ENCODE data around the gene CEP162. TPM values are rescaled to one million over a fixed set of nuclear protein-coding genes. Genes with fewer than 3 reads are reported as not detected.

The CEP162 gene
- total RNA-seq, 4 donors from 2014 or later = 3.6 to 7.1 (median 5.2) TPM

DNA sequence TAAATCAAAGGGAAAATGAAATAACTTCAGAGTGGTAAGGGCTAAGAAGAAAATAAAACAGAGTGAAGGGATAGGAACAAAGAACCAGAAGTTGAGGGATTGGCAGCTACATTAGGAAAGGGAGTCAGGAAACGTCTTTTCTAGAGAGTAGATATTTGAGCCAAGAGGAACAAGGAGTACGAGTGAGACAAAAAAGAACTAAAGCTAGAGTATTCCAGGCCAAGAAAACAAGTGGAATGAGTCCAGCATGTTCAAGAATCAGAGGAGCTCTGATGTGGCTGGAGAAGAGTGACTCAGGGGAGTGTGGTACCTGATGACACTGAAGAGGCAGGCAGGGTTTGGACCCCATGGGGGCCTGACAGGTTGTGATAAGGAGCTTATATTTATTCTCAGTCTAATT, 66.3 kb downstream of the CEP162 start:
- TF ChIP-seq POLR2A (IDR thresholded peaks at IDR 0.05) = no peak
- TF ChIP-seq, protein P1, sequence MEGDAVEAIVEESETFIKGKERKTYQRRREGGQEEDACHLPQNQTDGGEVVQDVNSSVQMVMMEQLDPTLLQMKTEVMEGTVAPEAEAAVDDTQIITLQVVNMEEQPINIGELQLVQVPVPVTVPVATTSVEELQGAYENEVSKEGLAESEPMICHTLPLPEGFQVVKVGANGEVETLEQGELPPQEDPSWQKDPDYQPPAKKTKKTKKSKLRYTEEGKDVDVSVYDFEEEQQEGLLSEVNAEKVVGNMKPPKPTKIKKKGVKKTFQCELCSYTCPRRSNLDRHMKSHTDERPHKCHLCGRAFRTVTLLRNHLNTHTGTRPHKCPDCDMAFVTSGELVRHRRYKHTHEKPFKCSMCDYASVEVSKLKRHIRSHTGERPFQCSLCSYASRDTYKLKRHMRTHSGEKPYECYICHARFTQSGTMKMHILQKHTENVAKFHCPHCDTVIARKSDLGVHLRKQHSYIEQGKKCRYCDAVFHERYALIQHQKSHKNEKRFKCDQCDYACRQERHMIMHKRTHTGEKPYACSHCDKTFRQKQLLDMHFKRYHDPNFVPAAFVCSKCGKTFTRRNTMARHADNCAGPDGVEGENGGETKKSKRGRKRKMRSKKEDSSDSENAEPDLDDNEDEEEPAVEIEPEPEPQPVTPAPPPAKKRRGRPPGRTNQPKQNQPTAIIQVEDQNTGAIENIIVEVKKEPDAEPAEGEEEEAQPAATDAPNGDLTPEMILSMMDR (IDR thresholded peaks at IDR 0.05) = no peak
- intact Hi-C loops (cut with DNase I; ENCODE audit: low total_unique reads) = loop anchor here (5.0 kb wide), 1 partner anchor 656 kb away; no protein-coding TSS in a partner anchor
- no peak overlapping the region for H3K4me3 ChIP-seq (ENCODE audit: low read depth, poor library complexity, severe bottlenecking)
- no peak for DNase-seq (ENCODE audit: low spot score in 2 of 2)
- 33 to 48% methylated on average over 2 of the region's 2 CpGs for WGBS, 2 donors

DNA sequence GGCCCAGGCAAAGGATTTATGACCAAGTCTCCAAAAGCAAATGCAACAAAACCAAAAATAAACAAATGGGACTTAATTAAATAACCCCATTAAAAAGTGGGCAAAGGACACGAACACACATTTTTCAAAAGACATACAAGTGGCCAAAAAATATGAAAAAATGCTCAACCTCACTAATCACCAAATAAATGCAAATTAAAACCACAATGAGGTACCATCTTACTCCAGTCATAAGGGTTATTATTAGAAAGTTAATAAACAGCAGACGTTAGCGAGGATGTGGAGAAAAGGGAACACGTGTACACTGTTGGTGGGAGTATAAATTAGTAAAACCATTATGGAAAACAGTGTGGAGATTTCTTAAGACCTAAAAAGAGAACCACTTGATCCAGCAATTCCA, 71.1 kb downstream of the CEP162 start:
- no peak overlapping the region for H3K4me3 ChIP-seq (ENCODE audit: low read depth, poor library complexity, severe bottlenecking)
- WGBS, 2 donors = 73% methylated on average over 4 of the region's 4 CpGs
- DNase-seq (ENCODE audit: low spot score in 2 of 2) = no peak
- TF ChIP-seq, protein P1 (IDR thresholded peaks at IDR 0.05) = no peak
- no peak for TF ChIP-seq POLR2A (IDR thresholded peaks at IDR 0.05)
- intact Hi-C loops (cut with DNase I; ENCODE audit: low total_unique reads) = no loop called here

DNA sequence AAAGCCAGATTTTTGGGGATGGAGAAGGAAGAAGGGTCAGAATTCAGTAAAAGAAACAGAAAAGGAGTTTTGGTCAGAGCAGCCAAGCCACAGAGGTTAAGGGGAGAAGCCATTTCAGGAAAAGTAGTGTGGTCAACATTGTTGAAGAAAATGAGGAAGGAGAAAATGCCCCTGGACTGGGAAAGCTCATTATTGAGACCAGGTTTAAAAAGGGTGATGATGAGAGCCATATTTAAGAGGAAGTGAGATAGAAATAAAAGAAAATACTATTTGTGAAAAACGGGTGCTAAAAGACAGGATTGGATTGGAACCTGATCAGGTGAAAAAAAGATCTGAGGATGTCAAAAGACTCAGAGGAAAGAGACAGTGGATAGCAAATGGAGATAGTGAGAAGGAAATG, 75.8 kb downstream of the CEP162 start:
- 72 to 74% methylated on average over 1 of the region's 1 CpG for WGBS, 2 donors
- TF ChIP-seq, protein P1 (IDR thresholded peaks at IDR 0.05) = no peak
- TF ChIP-seq POLR2A (IDR thresholded peaks at IDR 0.05) = no peak
- DNase-seq (ENCODE audit: low spot score in 2 of 2) = no peak
- H3K4me3 ChIP-seq (ENCODE audit: low read depth, poor library complexity, severe bottlenecking) = no peak overlapping the region
- intact Hi-C loops (cut with DNase I; ENCODE audit: low total_unique reads) = no loop called here

DNA sequence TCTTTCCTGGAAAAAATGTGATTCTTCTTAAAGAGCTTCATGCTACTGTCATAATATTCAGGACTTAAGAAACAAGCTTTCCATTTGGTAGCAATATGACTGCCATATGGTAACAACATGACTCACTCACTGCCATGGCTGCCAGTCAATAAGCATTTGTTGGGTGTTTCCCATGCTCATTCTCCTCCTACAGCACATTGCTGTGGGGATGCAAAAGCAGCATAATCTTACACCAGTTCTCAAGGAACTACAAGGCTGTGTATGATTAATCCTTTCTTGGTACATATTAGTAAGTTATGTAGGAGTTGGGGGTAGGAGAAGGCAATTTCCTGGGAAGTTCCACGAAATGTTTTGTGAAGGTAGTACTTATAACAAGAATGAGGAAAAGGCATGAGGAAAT, 76.7 kb downstream of the CEP162 start:
- TF ChIP-seq, protein P1 (IDR thresholded peaks at IDR 0.05) = no peak
- TF ChIP-seq POLR2A (IDR thresholded peaks at IDR 0.05) = no peak
- H3K4me3 ChIP-seq (ENCODE audit: low read depth, poor library complexity, severe bottlenecking) = no peak overlapping the region
- peak in 1 of 2 donors; percentile 26 for DNase-seq (ENCODE audit: low spot score in 2 of 2)
- WGBS, 2 donors = 74 to 86% methylated on average over 1 of the region's 1 CpG
- intact Hi-C loops (cut with DNase I; ENCODE audit: low total_unique reads) = no loop called here

DNA sequence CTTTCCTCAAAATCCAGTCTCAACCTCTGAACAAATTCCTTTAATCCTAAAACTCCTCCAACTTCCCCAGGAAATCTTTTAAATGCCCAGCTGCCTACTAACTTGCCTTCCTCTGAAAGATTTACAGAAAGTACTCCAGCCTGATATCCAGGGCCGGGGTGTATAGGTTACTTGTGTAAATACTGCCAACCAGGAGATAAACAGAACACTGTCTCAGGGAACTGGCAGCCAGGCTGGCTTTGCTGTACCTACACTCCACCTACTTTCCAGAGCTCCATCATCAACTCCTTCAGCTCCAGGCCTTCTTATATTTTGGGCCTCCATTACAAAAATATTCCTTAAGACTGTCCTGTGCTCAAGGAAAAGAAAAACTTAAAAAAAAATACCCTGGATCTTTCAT, 85.9 kb downstream of the CEP162 start:
- 15 to 91% methylated on average over 1 of the region's 1 CpG for WGBS, 2 donors
- no peak overlapping the region for H3K4me3 ChIP-seq (ENCODE audit: low read depth, poor library complexity, severe bottlenecking)
- DNase-seq (ENCODE audit: low spot score in 2 of 2) = no peak
- intact Hi-C loops (cut with DNase I; ENCODE audit: low total_unique reads) = no loop called here
- TF ChIP-seq, protein P1 (IDR thresholded peaks at IDR 0.05) = no peak
- TF ChIP-seq POLR2A (IDR thresholded peaks at IDR 0.05) = no peak

DNA sequence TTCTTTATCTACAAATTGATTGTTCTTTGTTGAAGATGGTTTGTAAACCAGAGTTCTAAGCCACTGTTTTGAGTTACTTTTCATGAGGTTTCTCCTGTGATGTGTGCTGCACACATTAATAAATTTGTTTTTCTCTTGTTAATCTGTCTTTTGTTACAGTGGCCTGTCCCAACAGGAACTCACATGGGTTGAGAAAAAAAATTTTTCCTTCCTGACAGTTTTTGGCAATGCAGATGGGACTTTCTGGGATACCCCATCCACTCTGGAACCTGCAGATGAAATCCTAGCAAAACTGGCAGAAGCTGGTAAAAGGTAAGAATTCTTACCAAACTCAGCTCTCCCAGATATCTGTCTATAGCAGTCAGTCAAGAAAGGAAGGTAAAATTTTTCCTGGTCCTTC, 88.1 kb downstream of the CEP162 start:
- TF ChIP-seq POLR2A (IDR thresholded peaks at IDR 0.05) = no peak
- TF ChIP-seq, protein P1 (IDR thresholded peaks at IDR 0.05) = no peak
- no peak for DNase-seq (ENCODE audit: low spot score in 2 of 2)
- intact Hi-C loops (cut with DNase I; ENCODE audit: low total_unique reads) = no loop called here
- H3K4me3 ChIP-seq (ENCODE audit: low read depth, poor library complexity, severe bottlenecking) = no peak overlapping the region

Measured in lower leg skin (tissue), 4 donors.